ENCODE results near the gene TP53I11.

TP53I11 gene, protein sequence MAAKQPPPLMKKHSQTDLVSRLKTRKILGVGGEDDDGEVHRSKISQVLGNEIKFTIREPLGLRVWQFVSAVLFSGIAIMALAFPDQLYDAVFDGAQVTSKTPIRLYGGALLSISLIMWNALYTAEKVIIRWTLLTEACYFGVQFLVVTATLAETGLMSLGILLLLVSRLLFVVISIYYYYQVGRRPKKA

DNA sequence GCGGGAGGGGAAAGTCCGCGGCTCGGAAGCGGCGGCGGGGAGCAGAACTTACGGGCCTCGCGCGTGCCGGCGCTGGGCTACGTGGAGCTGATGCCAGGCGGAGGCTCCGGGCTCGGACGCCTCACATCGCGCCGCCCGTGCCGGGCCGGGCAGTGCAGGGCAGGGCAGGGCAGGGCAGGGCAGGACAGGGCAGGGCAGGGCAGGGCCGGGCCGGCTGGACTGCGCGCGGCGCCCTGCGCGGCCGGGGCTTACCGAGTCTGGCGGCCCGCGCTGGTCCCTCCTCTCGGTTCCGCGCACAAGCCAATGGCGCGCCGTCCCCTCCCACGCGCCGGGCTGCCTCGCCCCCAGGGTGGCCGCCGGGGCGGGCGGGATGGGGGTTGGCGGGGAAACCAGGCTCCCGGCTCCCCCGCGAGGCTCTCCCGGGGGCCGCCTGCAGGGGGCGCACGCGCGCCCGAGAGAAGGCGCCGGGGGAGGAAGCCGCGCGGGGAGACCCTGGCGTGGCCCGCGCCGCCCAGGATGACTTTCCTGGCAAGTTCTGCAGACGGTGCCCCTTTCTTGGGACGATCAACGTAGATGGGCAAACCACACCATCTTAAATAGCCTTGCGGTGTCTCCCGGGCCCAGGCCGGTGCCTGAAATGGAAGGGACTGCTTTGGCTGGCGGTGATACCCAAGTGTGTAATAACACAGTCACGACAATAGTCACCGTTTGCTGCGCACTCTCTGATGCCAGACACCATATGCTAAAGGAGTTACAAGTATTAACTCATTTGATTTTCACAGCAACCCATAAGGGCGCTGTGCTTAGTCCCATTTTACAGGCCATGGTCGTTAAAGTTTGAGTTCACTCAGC is at the start of gene TP53I11:
Gene TP53I11 (minus strand): TSS at position 259 of the 852 bp plus-strand sequence. CDS start 12,548 bp downstream, outside the sequence.
- TF ChIP-seq ZFX (IDR thresholded peaks at IDR 0.05): peak; percentile 23; the same call in 1 of the 2 replicates
- TF ChIP-seq, protein P1, sequence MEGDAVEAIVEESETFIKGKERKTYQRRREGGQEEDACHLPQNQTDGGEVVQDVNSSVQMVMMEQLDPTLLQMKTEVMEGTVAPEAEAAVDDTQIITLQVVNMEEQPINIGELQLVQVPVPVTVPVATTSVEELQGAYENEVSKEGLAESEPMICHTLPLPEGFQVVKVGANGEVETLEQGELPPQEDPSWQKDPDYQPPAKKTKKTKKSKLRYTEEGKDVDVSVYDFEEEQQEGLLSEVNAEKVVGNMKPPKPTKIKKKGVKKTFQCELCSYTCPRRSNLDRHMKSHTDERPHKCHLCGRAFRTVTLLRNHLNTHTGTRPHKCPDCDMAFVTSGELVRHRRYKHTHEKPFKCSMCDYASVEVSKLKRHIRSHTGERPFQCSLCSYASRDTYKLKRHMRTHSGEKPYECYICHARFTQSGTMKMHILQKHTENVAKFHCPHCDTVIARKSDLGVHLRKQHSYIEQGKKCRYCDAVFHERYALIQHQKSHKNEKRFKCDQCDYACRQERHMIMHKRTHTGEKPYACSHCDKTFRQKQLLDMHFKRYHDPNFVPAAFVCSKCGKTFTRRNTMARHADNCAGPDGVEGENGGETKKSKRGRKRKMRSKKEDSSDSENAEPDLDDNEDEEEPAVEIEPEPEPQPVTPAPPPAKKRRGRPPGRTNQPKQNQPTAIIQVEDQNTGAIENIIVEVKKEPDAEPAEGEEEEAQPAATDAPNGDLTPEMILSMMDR (conservative IDR thresholded peaks at IDR 0.05): peak; percentile 94
- H3K27ac ChIP-seq: peak within 1 kb of the TSS; percentile 66

GRCh38 chr11:44999068-44999467 is 48.4 kb upstream of the TP53I11 start:
- TF ChIP-seq, protein P1 (conservative IDR thresholded peaks at IDR 0.05): no peak
- no peak for TF ChIP-seq ZFX (IDR thresholded peaks at IDR 0.05)
- no peak overlapping the region for H3K27ac ChIP-seq

- TF ChIP-seq, protein P1 (conservative IDR thresholded peaks at IDR 0.05): no peak
- TF ChIP-seq ZFX (IDR thresholded peaks at IDR 0.05): no peak
Observed at GRCh38 chr11:44998051-44998450, 47.4 kb upstream of the TP53I11 start.

GRCh38 chr11:44997566-44997965 is 46.9 kb upstream of the TP53I11 start:
- H3K27ac ChIP-seq: no peak overlapping the region
- TF ChIP-seq, protein P1 (conservative IDR thresholded peaks at IDR 0.05): no peak
- TF ChIP-seq ZFX (IDR thresholded peaks at IDR 0.05): no peak

More at GRCh38 chr11:44998051-44998450, 47.4 kb upstream of the TP53I11 start:
- H3K27ac ChIP-seq: no peak overlapping the region

GRCh38 chr11:44994753-44995152 is 44.1 kb upstream of the TP53I11 start:
- TF ChIP-seq, protein P1 (conservative IDR thresholded peaks at IDR 0.05): no peak
- TF ChIP-seq ZFX (IDR thresholded peaks at IDR 0.05): no peak
- peak overlapping the region; percentile 64 for H3K27ac ChIP-seq

DNA sequence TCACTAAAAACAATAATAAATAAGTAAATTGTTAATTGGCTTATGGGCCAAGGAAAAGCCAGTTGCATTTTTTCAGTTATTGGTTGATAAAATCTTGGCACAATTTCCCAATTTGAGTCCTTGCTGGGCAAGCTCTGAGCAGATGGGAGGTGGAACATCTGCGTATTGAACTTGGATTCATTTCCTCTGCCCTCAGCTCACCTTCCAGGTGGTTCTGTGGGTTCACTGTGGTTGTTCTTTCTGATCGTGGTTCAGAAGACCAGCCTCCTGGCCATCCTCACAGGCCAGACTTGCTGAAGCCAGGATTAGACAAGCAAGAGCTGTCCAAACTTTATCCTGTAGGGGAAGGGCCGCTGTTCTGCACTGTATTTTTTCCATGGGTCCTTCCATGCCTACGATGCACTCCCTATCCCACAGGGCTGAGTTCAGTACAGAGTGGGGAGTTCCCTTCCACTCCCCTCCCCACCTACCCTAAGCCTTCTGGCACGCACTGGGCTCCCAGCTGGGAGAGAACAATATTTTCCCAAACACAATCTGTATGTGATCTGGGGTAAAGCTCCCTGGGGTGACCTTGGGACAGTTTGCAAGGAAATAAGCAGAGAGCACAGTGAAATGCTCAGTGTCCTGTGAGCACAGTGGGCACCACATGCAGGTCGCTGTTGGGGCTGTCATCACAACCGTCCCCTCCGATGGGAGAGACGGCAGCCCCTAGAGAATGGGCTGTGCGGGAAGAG is 43.5 kb upstream of the TP53I11 start:
- H3K27ac ChIP-seq: peak overlapping the region; percentile 64
- TF ChIP-seq, protein P1 (conservative IDR thresholded peaks at IDR 0.05): no peak
- TF ChIP-seq ZFX (IDR thresholded peaks at IDR 0.05): no peak

Data from C4-2B (cell line).